HG03039 (cell line): ENCODE measurements around the gene TMEM178B.
"Not testable (repeated sequence)": the region's sequence is repeated elsewhere in the genome, so short reads cannot be mapped to it uniquely, and the experiment has no call there.

Experiments
- ATAC-seq: cut with Tn5 transposase; IDR thresholded peaks from one replicate; pipeline ENCODE4 v1.9.1; 2021; ENCODE audit warnings: mild to moderate bottlenecking, moderate library complexity; ENCODE audit not compliant: unreplicated experiment

Gene TMEM178B

GRCh38 chr7:141142058-141142457, 68.2 kb downstream of the TMEM178B start:
- ATAC-seq = no peak

GRCh38 chr7:141144921-141145629, 71.2 kb downstream of the TMEM178B start:
- no peak for ATAC-seq

GRCh38 chr7:141145630-141145982, 71.7 kb downstream of the TMEM178B start:
- ATAC-seq = no peak

- no peak for ATAC-seq
These were observed 73.6 kb downstream of the TMEM178B start for GRCh38 chr7:141147482-141147881.

- ATAC-seq = no peak
These were observed 76.6 kb downstream of the TMEM178B start for GRCh38 chr7:141150465-141150864.

- ATAC-seq = no peak
These were observed 77.9 kb downstream of the TMEM178B start for GRCh38 chr7:141151746-141152145.

GRCh38 chr7:141153231-141153630, 79.4 kb downstream of the TMEM178B start:
- no peak for ATAC-seq

GRCh38 chr7:141154131-141154732, 80.4 kb downstream of the TMEM178B start:
- no peak for ATAC-seq

GRCh38 chr7:141156407-141156806, 82.5 kb downstream of the TMEM178B start:
- ATAC-seq = no peak

GRCh38 chr7:141157138-141157765, 83.4 kb downstream of the TMEM178B start:
- no peak for ATAC-seq

GRCh38 chr7:141158561-141158960, 84.7 kb downstream of the TMEM178B start:
- no peak for ATAC-seq

GRCh38 chr7:141160246-141160860, 86.5 kb downstream of the TMEM178B start:
- ATAC-seq = no peak

- no peak for ATAC-seq
These were observed 88.0 kb downstream of the TMEM178B start for GRCh38 chr7:141161550-141162535.

GRCh38 chr7:141165521-141165920, 91.7 kb downstream of the TMEM178B start:
- no peak for ATAC-seq

- ATAC-seq = no peak
These were observed 93.1 kb downstream of the TMEM178B start for GRCh38 chr7:141166926-141167325.

- ATAC-seq = no peak
These were observed 93.6 kb downstream of the TMEM178B start for GRCh38 chr7:141167381-141167964.

GRCh38 chr7:141169157-141169556, 95.3 kb downstream of the TMEM178B start:
- ATAC-seq = not testable (repeated sequence)

GRCh38 chr7:141175728-141176127, 101.9 kb downstream of the TMEM178B start:
- ATAC-seq = not testable (repeated sequence)

GRCh38 chr7:141177120-141177519, 103.3 kb downstream of the TMEM178B start:
- not testable (repeated sequence) for ATAC-seq

- ATAC-seq = no peak
These were observed 104.7 kb downstream of the TMEM178B start for GRCh38 chr7:141178486-141179135.
